SU-DHL-6 (cell line): ENCODE data around the gene PC.
"Not testable (repeated sequence)": the region's sequence is repeated elsewhere in the genome, so short reads cannot be mapped to it uniquely, and the experiment has no call there.

Experiments
- EZH2phosphoT487 ChIP-seq: fragments of 200-600 bp; sonication (generic), shearing (Covaris generic); conservative IDR thresholded peaks from 2 replicates; pipeline ENCODE4 v1.6.1; 2018; ENCODE audit warnings: mild to moderate bottlenecking, antibody characterized with exemption, low read length, moderate library complexity, mixed read lengths
- TF ChIP-seq, protein P1 (sequence below): fragments of 200-600 bp; sonication (generic); IDR thresholded peaks from one replicate; pipeline ENCODE4 v1.5.1; 2017; ENCODE audit warnings: antibody characterized with exemption, mild to moderate bottlenecking, low read length, moderate library complexity; ENCODE audit not compliant: insufficient read depth, poor library complexity, severe bottlenecking

DNA sequence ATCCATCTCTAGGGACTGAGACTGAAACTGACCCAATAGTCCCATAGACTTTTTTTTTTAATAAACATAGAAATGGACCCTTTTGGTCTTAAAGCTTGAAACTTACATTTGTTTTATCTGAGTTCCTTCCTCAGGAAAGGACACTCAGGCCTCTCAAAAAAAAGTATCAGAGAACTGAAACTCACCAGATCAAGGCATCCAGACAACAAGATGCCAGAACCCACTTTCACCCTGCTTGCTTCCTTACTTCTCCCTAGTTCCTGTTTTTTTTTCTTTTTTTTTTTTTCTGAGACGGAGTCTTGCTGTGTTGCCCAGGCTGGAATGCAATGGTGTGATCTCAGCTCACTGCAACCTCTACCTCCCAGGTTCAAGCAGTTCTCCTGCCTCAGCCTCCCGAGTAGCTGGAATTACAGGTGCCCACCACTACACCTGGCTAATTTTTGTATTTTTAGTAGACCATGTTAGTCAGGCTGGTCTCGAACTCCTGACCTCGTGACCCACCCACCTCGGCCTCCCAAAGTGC lies 3.6 kb upstream of the PC start:
- TF ChIP-seq, protein P1, sequence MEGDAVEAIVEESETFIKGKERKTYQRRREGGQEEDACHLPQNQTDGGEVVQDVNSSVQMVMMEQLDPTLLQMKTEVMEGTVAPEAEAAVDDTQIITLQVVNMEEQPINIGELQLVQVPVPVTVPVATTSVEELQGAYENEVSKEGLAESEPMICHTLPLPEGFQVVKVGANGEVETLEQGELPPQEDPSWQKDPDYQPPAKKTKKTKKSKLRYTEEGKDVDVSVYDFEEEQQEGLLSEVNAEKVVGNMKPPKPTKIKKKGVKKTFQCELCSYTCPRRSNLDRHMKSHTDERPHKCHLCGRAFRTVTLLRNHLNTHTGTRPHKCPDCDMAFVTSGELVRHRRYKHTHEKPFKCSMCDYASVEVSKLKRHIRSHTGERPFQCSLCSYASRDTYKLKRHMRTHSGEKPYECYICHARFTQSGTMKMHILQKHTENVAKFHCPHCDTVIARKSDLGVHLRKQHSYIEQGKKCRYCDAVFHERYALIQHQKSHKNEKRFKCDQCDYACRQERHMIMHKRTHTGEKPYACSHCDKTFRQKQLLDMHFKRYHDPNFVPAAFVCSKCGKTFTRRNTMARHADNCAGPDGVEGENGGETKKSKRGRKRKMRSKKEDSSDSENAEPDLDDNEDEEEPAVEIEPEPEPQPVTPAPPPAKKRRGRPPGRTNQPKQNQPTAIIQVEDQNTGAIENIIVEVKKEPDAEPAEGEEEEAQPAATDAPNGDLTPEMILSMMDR = not testable (repeated sequence)
- TF ChIP-seq EZH2phosphoT487 = not testable (repeated sequence)
